Mononuclear cell (primary cell): ENCODE results near the gene P2RY4. TPM values are rescaled to one million over a fixed set of nuclear protein-coding genes. Genes with fewer than 3 reads are reported as not detected.
"Not testable (repeated sequence)": the region's sequence is repeated elsewhere in the genome, so short reads cannot be mapped to it uniquely, and the experiment has no call there.

ENCODE experiments used
- H3K27me3 ChIP-seq: 2 replicates; pipeline ENCODE4 v1.6.0; 2011; ENCODE audit warnings: low read length, control low read depth; ENCODE audit not compliant: insufficient read depth
- H3K4me1 ChIP-seq: 2 replicates; pipeline ENCODE4 v1.5.1; 2011; ENCODE audit warnings: mild to moderate bottlenecking, low read length, control low read depth; ENCODE audit not compliant: insufficient read depth
- H3K4me3 ChIP-seq: 2 replicates; pipeline ENCODE4 v1.5.1; 2011; ENCODE audit warnings: mild to moderate bottlenecking, low read length, moderate library complexity
- H3K9me3 ChIP-seq: 2 replicates; pipeline ENCODE4 v1.5.1; 2011; ENCODE audit warnings: low read depth, mild to moderate bottlenecking, control low read depth, low read length
- total RNA-seq: library from RNA; depleted of rRNA; stranded (reverse); fragments of >200 nt; gene quantifications from one replicate; pipeline ENCODE4 v1.2.3, GENCODE V29; 2012

Gene P2RY4
- total RNA-seq, 1 donor = not detected

GRCh38 chrX:70209570-70209969 is 50.4 kb downstream of the P2RY4 start:
- H3K4me3 ChIP-seq, H3K9me3 ChIP-seq, H3K4me1 ChIP-seq, H3K27me3 ChIP-seq: not testable (repeated sequence)

- Histone ChIP-seq H3K27me3 (no peaks in the 10 kb centered on the region), H3K4me3 (no peak overlapping the region), H3K9me3 (no peaks in the 10 kb centered on the region), H3K4me1 (no peaks in the 10 kb centered on the region)
Measured at GRCh38 chrX:70208479-70208878, 51.5 kb downstream of the P2RY4 start.

Other genes starting within 250 kb of the P2RY4 start
- not detected for gene AWAT2, start 210.3 kb downstream of the P2RY4 start, total RNA-seq
- gene OTUD6A, start 197.7 kb downstream of the P2RY4 start, total RNA-seq = not detected
- 118 TPM for gene IGBP1, start 126.8 kb downstream of the P2RY4 start, total RNA-seq
- not detected for gene DGAT2L6, start 82.7 kb downstream of the P2RY4 start, total RNA-seq
- gene AWAT1, start 25.5 kb downstream of the P2RY4 start, total RNA-seq = not detected
- not detected for gene ARR3, start 8.1 kb upstream of the P2RY4 start, total RNA-seq
- gene RAB41, start 22.0 kb upstream of the P2RY4 start, total RNA-seq = not detected
- 4.4 TPM for gene PDZD11, start 29.7 kb upstream of the P2RY4 start, total RNA-seq
- 0.42 TPM for gene KIF4A, start 29.9 kb upstream of the P2RY4 start, total RNA-seq
- gene GDPD2, start 163.1 kb upstream of the P2RY4 start, total RNA-seq = not detected
- 6.4 TPM for gene DLG3, start 184.6 kb upstream of the P2RY4 start, total RNA-seq